HG03045 (cell line): ENCODE measurements around the gene CES4A.
"Not testable (repeated sequence)": the region's sequence is repeated elsewhere in the genome, so short reads cannot be mapped to it uniquely, and the experiment has no call there.

ENCODE experiments used
- ATAC-seq: cut with Tn5 transposase; IDR thresholded peaks from one replicate; pipeline ENCODE4 v1.9.1; 2021; ENCODE audit warnings: mild to moderate bottlenecking, moderate library complexity; ENCODE audit not compliant: unreplicated experiment

Gene CES4A

DNA sequence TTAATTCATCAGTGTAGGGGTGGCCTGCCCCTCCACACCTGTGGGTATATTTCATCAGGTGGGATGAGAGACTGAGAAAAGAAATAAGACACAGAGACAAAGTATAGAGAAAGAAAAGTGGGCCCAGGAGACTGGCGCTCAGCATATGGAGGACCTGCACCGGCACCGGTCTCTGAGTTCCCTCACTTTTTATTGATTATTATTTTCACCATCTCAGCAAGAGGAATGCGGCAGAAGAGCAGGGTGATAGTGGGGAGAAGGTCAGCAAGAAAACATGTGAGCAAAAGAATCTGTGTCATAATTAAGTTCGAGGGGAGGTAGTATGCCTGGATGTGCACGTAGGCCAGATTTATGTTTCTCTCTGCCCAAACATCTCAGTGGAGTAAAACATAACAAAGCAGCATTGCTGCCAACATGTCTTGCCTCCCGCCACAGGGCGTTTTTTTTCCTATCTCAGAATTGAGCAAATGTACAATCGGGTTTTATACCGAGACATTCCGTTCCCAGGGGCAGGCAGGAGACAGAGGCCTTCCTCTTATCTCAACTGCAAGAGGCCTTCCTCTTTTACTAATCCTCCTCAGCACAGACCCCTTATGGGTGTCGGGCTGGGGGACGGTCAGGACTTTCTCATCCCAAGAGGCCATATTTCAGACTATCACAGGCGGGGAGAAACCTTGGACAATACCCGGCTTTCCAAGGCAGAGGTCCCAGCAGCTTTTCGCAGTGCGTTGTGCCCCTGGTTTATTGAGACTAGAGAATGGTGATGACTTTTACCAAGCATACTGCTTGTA lies 32.8 kb upstream of the CES4A start:
- not testable (repeated sequence) for ATAC-seq

GRCh38 chr16:66956154-66956457 lies 32.3 kb upstream of the CES4A start:
- ATAC-seq, result not testable (repeated sequence)

DNA sequence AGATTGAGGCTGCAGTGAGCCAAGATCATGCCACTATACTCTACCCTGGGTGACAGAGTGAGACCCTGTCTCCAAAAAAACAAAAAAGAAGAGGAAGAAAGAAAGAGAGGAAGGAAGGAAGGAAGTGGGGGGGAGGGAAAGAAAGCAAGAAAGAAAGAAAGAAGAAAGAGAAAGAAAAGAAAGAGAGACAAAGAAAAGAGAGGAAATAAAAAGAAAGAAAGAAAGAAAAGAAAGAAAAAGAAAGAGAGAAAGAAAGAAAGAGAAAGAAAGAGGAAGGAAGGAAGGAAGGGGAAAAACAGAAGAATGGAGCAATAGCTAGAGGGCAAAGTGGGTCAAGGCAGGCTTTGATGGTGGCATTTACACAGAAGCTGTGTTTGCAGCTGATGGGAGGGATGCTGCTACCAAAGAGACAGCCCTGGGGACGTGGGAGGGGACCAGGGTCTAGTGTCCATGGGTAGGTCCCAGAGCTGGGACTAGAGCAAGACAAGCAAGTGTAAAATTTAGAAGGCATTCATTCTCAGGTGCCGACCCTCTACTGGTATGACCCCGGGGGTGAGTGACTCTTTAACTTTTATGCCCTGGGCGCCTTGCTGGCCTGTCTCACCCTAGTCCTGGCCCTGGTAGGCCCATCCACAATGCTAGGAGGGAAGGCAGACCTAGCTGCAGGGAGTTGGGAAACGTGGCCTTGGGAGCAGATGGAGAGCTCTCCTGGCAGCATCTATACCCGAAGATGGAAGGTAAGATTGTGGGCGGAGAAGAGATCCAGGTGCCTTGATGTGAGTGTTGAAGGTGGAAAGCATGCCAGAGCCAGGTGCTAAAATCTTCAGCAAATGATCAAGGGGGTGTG lies 29.3 kb upstream of the CES4A start:
- ATAC-seq, result no peak

- ATAC-seq, result no peak
Observed at GRCh38 chr16:66959704-66960161, 28.7 kb upstream of the CES4A start.

DNA sequence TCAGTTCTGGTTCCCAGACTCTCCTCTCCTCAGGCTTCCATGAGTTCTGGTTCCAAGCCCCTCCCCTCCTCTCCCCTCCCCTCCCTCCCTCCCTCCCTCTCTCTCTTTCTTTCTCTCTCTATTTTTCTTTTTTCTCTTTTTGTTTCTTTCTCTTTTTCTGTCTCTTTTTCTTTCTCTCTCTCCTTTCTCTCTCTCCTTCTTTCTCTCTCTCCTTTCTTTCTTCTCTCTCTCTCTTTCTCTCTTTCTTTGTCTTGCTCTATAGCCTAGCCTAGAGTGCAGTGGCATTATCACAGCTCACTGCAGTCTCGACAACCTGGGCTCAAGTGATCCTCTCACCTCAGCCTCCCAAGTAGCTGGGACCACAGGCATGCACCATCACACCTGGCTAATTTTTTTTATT lies 28.1 kb upstream of the CES4A start:
- ATAC-seq, result no peak

GRCh38 chr16:66961065-66961744 lies 27.2 kb upstream of the CES4A start, which contains the start of gene CES3:
Gene CES3 (plus strand): TSS chr16:66961266. CDS start chr16:66961308, 42 bp downstream.
- peak; percentile 58 for ATAC-seq

DNA sequence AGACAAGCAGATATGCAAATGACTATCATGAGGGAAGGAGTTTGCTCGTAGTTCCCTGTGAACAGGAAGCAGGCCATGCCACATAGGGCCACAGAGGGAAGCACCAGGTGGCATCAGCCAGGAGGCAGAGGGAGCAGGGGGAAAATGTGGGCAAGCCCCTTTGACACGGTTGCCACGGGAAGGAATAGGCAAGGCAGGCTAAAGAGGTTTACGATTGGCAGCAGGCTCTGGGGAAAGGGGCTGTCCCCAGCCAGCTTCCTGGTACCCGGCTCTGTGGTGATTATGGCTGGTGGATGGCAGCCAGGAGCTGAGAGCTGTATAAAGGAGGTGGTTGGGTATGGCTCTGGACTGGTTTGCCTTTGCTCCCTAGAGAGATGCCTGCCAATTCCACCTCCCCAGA lies 26.5 kb upstream of the CES4A start:
- no peak for ATAC-seq

DNA sequence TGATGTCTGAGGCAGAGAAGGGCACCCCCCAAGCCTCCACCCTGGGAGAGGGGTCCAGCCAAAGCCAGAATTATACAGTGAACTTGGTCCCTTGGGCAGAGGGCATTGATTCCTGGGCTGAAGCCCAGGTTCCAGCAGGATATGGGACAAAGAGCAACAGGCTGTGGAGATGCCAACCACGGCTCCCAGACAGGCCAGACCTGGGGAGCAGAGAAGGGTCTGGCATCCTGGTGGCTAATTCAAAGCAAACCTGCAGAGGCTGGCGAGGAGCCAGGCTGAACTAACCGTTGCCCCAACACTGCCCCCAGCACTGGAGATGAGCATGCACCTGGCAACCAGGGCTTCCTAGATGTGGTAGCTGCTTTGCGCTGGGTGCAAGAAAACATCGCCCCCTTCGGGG lies 24.3 kb upstream of the CES4A start:
- no peak for ATAC-seq

DNA sequence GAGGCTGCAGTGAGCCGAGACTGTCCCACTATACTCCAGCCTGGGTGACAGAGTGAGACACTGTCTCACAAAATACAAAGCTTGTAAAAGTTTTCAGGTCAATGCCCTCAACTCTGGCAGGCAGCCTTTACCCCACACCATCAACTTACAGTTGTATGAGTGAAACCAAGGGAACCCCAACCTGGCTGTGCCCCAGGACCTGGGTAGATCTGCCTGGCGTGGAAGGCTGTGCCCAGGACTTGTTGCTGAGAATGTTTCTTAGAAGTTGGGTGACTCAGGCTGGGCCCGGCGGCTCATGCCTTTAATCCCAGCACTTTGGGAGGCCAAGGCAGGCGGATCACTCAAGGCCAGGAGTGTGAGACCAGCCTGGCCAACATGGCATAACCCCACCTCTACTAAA lies 19.5 kb upstream of the CES4A start:
- ATAC-seq, result no peak

DNA sequence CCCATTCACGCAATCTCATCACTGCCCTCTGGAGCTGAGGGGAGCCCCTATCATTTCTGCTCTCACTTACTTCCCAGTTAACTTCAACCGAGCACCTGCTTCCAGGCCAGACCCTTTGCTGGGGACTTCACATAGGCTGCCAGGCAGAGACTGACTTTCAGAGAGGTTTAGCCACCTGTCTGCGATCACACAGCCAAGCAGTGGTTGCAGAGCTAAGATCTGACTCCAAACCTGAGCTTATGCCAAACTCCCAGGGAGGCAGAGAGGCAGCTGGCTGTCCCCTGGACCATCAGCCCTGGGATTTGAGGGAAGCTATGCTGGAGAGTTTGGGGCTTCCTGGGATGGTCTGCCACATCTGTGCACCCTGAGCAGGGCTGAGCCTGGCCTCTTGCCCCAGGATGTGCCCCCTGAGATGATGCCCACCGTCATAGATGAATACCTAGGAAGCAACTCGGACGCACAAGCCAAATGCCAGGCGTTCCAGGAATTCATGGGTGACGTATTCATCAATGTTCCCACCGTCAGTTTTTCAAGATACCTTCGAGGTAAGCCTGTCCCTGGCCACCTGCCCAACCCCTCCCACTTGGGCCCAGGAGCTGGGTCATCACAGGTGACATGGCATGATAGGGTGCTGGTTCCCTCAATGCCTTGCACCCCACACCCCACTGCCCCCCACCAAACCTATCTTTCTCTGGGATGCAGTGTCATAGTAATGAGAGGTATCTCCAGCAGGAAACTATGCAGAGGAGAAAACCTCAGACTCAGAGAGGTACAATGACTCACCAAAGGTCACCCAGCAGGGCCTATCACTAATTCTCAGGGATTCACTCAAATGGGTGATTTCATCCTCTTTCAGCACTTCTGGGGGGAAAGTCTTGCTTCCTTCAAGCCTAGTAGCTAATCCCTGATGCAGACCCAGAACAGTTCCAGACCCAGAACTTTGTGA lies 17.3 kb upstream of the CES4A start:
- no peak for ATAC-seq

DNA sequence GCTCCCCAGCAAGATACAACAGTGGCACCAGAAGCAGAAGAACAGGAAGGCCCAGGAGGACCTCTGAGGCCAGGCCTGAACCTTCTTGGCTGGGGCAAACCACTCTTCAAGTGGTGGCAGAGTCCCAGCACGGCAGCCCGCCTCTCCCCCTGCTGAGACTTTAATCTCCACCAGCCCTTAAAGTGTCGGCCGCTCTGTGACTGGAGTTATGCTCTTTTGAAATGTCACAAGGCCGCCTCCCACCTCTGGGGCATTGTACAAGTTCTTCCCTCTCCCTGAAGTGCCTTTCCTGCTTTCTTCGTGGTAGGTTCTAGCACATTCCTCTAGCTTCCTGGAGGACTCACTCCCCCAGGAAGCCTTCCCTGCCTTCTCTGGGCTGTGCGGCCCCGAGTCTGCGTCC lies 15.4 kb upstream of the CES4A start:
- ATAC-seq, result no peak

GRCh38 chr16:66973716-66974115 lies 14.7 kb upstream of the CES4A start:
- ATAC-seq, result no peak

DNA sequence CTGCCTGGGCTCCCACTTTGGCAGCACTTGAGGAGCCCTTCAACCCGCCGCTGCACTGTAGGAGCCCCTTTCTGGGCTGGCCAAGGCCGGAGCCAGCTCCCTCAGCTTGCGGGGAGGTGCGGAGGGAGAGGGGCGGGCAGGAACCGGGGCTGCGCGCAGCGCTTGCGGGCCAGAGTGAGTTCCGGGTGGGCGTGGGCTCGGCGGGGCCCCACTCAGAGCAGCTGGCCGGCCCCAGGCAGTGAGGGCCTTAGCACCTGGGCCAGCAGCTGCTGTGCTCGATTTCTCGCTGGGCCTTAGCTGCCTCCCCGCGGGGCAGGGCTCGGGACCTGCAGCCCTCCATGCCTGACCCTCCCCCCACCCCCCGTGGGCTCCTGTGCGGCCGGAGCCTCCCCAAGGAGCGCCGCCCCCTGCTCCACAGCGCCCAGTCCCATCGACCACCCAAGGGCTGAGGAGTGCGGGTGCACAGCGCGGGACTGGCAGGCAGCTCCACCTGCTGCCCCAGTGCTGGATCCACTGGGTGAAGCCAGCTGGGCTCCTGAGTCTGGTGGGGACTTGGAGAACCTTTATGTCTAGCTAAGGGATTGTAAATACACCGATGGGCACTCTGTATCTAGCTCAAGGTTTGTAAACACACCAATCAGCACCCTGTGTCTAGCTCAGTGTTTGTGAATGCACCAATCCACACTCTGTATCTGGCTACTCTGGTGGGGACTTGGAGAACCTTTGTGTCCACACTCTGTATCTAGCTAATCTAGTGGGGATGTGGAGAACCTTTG lies 14.0 kb upstream of the CES4A start:
- ATAC-seq, result not testable (repeated sequence)

DNA sequence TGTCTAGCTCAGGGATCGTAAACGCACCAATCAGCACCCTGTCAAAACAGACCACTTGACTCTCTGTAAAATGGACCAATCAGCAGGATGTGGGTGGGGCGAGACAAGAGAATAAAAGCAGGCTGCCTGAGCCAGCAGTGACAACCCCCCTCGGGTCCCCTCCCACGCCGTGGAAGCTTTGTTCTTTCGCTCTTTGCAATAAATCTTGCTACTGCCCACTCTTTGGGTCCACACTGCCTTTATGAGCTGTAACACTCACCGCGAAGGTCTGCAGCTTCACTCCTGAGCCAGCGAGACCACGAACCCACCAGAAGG lies 13.5 kb upstream of the CES4A start:
- not testable (repeated sequence) for ATAC-seq

DNA sequence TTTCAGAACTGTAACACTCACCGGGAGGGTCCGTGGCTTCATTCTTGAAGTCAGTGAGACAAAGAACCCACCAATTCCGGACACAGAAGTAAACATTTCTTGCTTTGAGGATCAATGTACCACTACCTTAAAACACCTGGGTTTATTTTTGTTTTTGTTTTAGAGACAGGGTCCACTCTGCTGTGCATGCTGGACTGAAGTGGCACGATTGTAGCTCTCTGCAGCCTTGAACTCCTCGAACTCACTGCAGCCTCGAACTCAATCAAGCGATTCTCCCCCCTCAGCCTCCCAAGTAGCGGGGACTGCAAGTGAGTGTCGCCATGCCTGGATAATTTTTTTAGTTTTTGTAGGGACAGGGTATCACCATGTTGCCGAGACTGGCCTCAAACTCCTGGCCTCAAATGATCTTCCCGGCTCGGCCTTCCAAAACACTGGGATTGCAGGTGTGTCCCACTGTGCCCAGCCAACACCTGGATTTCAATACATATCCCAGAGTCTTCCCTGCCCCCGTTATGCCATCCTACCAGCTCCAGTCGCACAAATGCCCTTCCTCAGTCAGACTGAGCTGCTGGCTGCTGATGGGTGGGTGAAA lies 13.0 kb upstream of the CES4A start:
- no peak for ATAC-seq

DNA sequence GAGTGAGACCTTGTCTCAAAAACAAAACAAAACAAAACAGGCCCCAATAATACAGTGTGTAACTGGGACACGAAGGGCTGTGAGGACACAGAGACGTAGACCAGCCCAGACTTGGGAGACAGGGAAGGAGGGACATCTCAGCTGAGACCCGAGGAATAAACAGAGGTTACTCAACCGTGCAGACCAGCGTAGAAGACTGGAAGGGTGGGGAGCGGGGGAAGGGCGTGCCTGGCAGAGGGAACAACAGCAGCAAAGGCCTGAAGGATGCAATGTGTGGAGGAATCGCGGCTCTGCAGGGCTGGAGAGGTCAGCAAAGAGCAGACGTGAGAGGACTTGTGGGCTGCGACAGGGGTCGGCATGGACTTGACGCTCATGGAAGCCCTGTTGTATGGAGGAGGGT lies 11.6 kb upstream of the CES4A start:
- no peak for ATAC-seq

DNA sequence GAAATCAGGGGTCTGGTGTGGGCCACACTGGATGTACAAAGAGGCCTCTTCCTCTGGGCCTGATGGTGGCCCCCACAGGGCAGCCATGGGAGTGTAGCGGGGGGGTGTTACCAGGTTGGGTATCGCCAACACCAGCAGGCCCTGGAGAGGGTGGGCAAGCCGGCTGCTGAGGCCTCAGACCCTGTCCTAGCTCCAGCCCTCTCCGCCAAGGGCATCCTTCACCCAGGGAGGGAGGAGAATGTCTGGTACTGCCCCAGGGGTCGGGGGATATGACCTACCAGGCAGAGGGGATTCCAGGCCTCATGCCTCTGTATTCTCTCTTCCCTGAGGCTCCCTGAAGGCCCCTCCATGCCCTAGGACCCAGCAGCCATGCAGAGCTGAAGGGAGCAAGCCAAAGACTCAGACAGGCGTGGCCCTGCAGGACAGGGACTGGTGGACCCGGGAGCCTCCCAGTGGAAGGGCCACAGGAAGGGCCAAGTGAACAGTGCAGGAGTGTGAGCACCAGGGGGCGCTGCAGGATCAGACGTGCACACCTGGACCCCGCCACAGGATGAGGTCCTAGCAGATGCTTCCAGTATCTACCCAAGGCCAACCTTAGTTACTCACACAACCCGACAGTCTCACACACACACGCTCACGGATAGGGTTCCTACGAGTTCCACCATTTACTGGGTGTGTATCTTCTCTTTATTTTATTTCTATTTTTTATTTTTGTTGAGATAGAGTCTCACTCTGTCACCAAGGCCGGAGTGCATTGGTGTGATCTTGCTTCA lies 10.9 kb upstream of the CES4A start:
- peak; percentile 79 for ATAC-seq

DNA sequence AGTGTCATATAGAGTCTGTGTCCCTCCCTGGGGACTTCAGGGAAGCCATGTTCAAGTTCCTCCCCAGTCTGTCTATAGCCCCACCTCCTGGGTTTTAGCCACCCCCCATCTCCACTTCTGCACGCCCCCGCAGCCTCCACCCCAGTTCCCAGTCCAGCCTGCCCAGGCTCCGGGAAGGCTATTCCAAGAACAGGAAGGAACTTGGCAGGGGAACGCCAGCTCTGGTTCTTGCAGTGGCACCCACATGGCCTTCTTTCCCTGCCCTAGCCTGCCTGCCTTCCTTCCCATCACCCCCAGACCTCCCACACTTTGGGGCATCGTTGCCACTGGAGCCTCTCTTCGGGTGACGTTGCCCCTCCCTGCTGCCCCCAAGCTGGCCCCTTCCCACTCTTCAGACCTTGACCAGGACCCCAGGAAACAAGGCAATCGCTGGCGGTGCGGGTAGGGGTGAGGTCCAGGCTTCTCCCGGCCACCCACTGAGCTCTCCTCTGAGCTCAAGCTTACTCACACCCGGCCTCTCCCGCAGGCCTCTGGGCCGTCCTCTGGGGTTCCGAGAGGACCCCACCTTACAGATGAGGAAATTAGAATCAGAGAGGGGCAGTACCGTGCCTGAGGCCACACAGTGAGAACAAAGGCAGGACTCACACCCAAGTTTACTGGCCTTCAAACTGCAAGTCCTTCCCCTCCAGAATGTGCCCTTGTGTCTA lies 9.2 kb upstream of the CES4A start:
- ATAC-seq, result no peak
